NCI-H1105 (cell line): ENCODE results near the gene FBRS.
"Not testable (repeated sequence)": the region's sequence is repeated elsewhere in the genome, so short reads cannot be mapped to it uniquely, and the experiment has no call there.

Experiments used
- DNase-seq: peaks from one replicate; lab custom pipeline; 2025; lab: John Stamatoyannopoulos, UW

Gene FBRS

GRCh38 chr16:30698816-30699614, 40.8 kb downstream of the FBRS start, which contains the start of gene SRCAP:
SRCAP (plus strand) TSS chr16:30699171; CDS start chr16:30700825, 1,654 bp downstream.
- DNase-seq = peak; percentile 75

GRCh38 chr16:30699615-30700099, 41.4 kb downstream of the FBRS start:
- DNase-seq = no peak

- DNase-seq = no peak
These were observed 42.3 kb downstream of the FBRS start for GRCh38 chr16:30700491-30700890.

GRCh38 chr16:30700971-30701370, 42.7 kb downstream of the FBRS start:
- DNase-seq = no peak

- DNase-seq = not testable (repeated sequence)
These were observed 44.8 kb downstream of the FBRS start for GRCh38 chr16:30703071-30703470.

GRCh38 chr16:30703971-30704370, 45.7 kb downstream of the FBRS start:
- DNase-seq = no peak

GRCh38 chr16:30706046-30706445, 47.8 kb downstream of the FBRS start:
- DNase-seq = no peak

GRCh38 chr16:30710971-30711370, 52.7 kb downstream of the FBRS start:
- DNase-seq = no peak

GRCh38 chr16:30711712-30712111, 53.5 kb downstream of the FBRS start:
- DNase-seq = no peak

GRCh38 chr16:30715750-30716445, 57.7 kb downstream of the FBRS start:
- DNase-seq = no peak

- no peak for DNase-seq
These were observed 61.9 kb downstream of the FBRS start for GRCh38 chr16:30720086-30720485.
